NCI-H2196 (cell line): ENCODE measurements around the gene PBX1.

ENCODE experiments used
- DNase-seq: peaks from one replicate; lab custom pipeline; 2025; ENCODE audit not compliant: unreplicated experiment; lab: John Stamatoyannopoulos, UW

The PBX1 gene

GRCh38 chr1:164614316-164614715 lies 55.3 kb downstream of the PBX1 start:
- no peak for DNase-seq

DNA sequence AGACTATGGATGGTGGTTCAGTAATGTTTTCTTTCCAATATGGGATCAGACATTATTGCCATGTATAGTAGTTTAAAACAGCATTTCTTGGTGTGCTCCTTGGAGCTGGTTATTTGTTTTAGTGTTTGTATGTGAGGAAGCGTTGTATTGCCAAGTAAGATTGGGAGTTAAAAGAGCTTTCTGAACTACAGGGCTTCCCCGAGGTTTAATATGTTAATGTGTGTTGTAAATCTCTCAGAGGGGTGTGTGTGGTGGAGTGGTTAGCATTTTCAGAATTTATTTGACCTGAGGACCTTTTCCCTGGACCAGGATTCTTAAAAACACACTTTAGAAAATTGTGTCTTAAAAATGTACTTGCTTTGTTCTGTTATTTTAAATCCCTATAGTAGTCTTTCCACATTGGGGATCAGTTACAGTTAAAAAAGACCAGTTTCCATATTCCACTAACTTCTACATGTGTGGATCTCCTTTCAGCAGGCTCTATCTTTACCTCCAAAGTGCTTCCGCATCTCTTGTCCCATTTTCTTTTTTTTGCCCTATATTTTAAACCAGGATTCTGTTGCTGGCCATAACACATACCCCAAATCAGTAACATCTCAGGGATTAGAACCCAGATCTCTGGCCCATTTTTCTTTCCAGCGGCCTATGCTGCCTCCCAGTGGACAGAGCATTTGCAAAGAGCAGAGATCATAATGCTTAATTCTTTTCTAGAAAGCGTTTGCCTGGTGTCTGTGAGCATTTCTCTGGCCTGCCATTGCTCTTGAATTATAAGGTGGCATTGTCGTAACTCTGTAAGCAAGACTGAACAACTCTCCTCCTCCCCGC lies 58.6 kb downstream of the PBX1 start:
- peak; percentile 30 for DNase-seq

DNA sequence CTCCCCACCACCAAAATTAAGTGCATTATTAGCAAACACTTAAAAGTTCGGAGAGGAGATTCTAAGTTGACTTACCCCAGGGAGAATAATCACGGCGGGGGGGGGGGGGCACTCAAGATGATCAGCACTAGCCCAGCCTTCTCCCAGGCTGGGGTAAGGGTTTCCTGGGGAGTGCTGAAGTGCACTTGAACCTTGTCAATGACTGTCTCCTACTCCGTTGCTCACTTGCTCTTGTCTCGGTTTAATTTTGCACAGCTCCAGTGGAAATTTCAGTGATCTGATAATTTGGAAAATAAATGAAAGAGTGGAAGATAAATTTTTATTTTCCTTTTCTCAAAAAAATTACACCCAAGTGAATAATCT lies 59.2 kb downstream of the PBX1 start:
- peak; percentile 30 for DNase-seq

DNA sequence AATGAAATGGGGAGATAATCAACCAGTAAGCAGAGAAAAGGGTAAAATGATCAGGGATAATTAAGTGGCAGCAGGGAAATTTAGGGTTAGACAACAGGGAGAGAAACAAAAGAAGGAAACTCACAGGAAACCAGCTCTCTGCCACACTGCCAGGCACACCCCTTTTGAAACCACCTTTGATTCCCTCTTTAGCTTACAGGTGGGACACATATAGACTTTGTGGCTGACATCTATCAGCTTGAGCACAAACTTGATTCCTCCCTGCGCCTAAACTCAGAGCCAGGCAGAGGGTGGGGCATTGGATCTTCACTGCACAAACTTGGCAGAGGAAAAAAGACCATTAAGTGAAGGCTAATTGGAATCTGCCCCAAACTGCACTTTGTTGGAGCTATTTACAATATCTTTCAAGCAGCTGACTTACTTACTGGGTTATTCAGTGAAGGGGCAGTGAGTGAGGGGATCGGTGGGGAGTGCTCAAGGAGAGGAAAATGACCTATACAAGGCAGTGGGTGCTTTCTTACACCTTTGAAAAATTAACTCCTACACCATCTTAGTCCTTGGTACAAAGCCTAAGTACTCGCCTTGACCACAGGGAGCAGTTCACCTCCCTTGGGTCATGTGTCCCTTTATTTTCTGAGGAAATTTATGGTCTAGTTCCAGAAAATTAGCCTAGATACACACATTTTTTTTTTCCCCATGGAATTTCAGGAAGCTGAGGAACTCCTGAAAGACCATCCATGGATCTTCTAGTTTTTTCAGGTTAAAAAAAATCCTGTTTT lies 60.2 kb downstream of the PBX1 start:
- no peak for DNase-seq

- no peak for DNase-seq
Observed at GRCh38 chr1:164622068-164622845, 63.3 kb downstream of the PBX1 start.

- DNase-seq = no peak
Observed at GRCh38 chr1:164623805-164624204, 64.8 kb downstream of the PBX1 start.

GRCh38 chr1:164624400-164624799 lies 65.4 kb downstream of the PBX1 start:
- DNase-seq = no peak

DNA sequence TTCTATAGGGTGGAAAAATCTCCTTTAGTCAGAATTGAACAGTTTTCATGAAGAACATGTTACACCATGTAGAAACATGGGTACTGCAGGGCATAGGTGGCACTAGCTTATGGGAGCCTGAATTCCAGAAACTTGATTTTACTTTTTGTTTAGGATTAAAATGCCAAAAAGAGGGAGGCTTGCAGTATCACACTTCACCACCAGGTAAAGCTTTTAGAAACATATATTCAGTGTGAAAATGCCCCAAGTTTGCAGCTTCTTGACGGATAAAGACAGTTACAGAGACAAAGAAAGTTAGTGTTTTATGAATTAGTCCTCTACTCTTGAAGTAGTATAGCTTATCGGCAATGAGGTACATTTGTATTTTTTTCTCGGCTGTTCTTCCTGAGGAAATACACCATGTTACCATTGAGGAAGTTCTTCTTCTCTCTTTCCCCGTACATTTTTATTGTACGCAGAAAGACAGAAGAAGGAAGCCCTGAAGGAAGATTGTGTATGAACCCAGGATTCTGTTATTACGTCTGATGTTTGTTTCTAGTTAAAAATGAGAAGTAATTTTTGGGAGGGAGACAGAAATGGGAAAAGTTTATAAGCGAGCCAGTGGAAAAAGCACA lies 66.1 kb downstream of the PBX1 start:
- DNase-seq = no peak

- no peak for DNase-seq
Observed at GRCh38 chr1:164628772-164629171, 69.8 kb downstream of the PBX1 start.

DNA sequence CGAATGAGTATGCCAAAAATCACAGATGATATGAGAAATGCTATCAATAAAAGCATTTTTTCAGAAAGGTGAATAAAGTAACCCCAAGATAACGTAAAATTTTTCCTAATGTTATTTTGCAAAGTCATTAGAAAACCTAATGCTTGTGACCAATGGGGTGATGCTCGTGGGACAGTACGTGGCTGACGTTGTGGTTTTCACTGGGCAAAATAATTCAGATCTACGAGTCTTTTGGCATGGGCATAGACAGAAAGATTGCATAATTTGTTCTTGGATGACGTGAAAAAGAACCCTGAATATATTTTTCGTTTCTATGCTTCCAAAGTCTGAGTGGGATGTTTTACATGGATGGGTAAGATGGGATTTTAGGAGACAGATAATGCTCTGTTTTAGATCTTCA lies 71.0 kb downstream of the PBX1 start:
- no peak for DNase-seq

GRCh38 chr1:164630626-164631396 lies 71.8 kb downstream of the PBX1 start:
- no peak for DNase-seq

DNA sequence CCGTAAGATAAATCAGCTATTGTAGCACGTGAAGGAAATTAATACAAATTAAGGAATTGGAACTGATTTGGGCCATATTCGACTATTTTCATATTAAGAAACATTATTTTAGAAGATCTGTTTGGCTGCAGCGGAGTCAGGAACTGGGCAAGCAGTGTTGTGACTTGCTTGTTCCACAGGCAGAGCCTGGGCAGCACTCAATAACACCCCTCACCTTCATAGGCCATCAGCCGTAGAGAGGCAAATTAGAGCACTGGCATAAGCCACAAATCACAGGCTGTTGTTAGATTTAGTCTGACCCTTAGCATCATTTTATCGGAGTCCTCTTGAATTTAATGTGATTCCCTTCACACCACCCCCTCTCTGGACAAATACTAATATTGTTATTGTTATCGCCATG lies 72.8 kb downstream of the PBX1 start:
- no peak for DNase-seq

DNA sequence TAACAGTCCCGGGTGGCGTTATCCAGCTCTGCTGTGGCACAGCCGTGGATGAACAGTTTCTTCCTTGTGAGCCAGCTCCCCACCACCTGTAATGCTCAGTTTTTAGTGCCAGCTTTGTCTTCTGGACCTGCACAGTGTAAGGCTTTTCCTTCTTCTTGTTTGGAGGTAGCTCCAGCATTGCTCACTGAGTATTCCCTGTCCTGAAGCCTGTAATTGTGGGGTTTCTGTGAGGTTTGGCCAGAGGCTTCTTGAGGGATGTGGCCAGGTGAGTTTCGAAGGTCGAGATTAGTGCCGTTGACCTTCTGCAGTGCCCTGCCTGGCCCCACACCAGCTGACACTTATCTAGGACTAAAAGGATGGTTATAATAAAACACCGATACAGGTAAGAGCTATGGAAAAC lies 75.0 kb downstream of the PBX1 start:
- DNase-seq = no peak

DNA sequence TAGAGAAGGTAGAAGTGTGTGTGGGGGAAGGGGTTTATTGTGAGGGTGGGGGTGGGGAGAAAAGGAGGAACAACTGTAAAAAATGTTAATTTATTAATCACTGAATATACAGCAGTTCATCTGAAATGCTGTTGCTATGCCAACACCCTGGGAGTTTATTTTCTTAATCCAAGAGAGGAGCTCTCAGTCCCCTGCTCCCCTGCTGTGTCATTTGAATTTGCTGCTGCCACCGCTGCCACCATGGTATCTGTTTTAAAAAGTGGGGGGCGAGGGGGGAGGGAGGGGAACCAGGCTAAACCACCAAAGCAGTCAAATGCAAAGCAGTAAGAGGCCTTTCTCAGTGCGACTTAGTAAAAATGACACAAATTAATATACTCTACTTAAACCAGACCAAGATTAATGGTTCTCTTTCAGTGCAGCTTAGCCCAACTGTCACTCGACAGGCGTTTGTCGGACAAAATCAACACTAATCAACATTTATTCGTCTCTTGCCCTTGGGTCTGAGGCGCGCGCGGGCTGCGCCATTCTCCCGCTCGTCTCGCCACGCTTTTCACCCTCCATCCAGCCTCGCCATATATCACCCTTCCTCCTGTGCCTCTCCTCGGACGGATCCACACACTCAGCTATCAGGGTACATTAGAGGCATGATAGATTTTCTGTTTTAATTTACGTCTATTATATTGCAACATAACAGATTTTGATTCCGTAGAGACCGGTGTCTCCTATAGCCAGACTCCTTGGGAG lies 76.2 kb downstream of the PBX1 start:
- no peak for DNase-seq

DNA sequence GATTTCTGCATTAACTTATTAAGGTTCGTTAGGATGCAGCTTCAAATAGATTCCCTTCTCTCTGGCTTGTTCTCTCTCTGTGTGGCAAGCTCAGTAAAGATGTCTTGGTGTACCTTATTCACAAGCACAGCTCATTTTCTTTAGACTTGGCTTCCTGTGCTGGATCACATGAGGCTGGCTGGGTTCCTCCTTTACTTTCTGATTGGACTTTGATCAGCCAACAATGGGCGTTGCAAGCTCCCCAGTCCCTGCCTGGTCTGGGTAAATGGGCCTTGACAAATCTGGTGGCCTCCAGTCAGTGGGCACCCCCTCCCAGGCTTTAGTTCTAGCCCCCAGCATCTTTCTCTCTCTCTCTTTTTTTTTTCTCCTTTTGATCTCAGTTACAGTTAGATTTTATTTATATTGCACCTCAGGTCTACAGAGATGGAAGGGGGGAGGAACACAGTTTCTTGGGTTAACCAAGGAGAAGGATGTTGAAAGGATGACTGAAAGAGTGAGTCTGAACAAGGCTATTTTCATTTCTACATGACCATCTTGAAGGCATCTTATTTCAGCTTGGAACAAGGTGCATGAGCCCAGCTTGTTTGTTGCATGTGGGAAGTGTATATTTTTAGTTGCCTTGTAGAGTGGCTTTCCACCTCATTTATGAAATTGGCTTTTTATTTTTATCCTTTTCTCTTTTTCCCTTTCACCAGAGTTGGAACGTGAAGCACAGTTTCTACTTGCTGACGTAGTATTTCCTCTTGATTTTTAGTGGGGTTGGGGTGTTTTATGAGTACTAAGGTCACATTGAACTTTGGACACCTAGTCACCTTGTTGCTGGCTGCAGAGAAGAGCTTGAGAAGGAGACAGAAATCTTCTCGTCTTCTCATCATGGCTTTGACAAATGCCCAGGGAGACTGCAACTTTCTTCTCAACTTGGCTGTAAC lies 77.1 kb downstream of the PBX1 start:
- no peak for DNase-seq

DNA sequence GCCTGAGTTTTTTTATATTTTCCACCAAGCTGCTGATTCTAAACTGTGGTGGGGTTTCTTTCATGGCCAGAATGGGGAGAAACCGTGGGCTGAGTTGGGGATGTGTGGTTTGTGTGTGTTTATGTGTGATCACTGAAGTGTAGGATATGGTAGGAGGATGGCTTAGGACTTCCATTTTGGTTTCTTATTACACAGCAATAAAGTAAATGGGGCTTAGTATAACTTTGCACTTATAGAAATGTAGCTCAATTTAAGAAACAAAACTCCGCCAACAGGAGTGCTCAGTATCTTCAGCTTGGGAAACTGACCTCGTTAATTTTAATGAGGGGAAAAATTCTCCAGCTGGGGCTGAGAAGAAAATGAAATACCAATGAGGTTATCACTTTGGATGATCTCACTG lies 77.8 kb downstream of the PBX1 start:
- DNase-seq = no peak

DNA sequence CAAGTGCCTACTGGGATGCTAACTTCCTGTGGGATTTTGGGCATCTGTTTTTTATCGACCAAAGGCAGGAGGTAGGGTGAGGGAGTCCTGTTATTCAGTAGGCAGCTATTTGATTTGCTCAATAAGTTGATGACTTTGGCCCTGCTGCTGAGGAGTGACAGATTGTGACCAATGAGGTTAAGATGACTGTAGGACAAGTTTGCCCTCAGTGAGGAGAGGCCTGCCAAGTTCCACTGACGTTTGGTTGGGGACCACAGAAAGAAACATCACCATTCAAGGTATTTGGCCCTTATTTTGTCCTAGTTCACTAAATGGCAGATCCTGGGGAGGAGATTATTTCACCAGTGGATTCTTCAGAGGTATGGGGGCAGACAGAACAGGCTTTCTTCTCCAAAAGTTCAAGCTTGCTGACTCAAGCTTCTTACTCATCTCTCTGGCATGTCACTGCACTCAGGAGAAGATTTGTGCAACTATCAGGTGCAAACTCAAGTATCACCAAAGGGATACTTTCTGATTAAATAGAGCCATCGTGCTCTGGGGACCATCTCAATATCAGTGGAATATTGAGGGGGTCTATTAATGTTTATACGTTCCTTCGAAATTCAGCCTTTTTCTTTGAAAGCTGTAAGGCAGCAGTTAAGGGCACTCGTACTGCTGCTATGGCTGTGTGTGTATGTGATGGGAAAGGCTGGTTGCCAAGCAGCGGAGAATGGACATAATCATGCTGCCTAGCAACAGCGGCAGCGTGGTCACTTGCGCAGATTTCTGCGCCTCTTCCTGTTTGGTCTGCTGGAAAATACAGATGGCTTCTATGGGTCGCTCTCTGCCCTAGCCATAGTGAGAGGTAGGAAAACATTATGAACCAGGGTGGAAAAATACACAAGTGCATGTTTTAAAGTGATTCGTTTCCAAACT lies 78.7 kb downstream of the PBX1 start:
- DNase-seq = peak; percentile 86
